Heart left ventricle (tissue), 16 donors: ENCODE data around the gene PRPF19. TPM values are rescaled to one million over a fixed set of nuclear protein-coding genes. Genes with fewer than 3 reads are reported as not detected.
A peak's percentile ranks its signal among the peaks of the same experiment; 100 is the strongest.
"Not testable (repeated sequence)": the region's sequence is repeated elsewhere in the genome, so short reads cannot be mapped to it uniquely, and the experiment has no call there.

Experiments used
- ATAC-seq, 4 donors: fragments of 200-7000 bp; cut with Tn5 transposase; one replicate each; pipeline ENCODE4 v1.9.1; 2020 to 2022; ENCODE audit warnings: moderate library complexity in 4 of 4, mild to moderate bottlenecking in 3 of 4, moderate number of reproducible peaks in 1 of 4
- DNase-seq, 5 donors: peaks; one replicate each; pipeline ENCODE4 v3.0.0-alpha.2; 2020
- H3K27ac ChIP-seq, 12 donors: fragments of 200-600 bp; sonication (generic) in 4 of 12; one replicate each; pipeline versions ENCODE4 v1.5.0 to v1.8.0; 2016 to 2022; ENCODE audit warnings: mild to moderate bottlenecking in 2 of 12
- H3K27me3 ChIP-seq, 9 donors: fragments of 200-600 bp; sonication (generic) in 2 of 9; one replicate each; pipeline versions ENCODE4 v1.5.1 to v1.8.0; 2016 to 2022; ENCODE audit warnings: mild to moderate bottlenecking in 3 of 9
- H3K36me3 ChIP-seq, 9 donors: fragments of 200-600 bp; sonication (generic) in 2 of 9; one replicate each; pipeline versions ENCODE4 v1.5.0 to v1.8.0; 2018 to 2022; ENCODE audit warnings: mild to moderate bottlenecking in 2 of 9
- H3K4me1 ChIP-seq, 12 donors: fragments of 200-600 bp; sonication (generic) in 4 of 12; one replicate each; pipeline versions ENCODE4 v1.5.0 to v1.8.0; 2016 to 2022; ENCODE audit warnings: mild to moderate bottlenecking in 3 of 12
- H3K4me3 ChIP-seq, 12 donors: fragments of 200-600 bp; sonication (generic) in 4 of 12; one replicate each; pipeline versions ENCODE4 v1.5.0 to v1.8.0; 2017 to 2022; ENCODE audit warnings: mild to moderate bottlenecking in 9 of 12, moderate library complexity in 4 of 12
- H3K9me3 ChIP-seq, 12 donors: fragments of 200-600 bp; sonication (generic) in 4 of 12; one replicate each; pipeline versions ENCODE4 v1.5.0 to v1.8.0; 2016 to 2022; ENCODE audit warnings: mild to moderate bottlenecking in 1 of 12
- CTCF ChIP-seq, 12 donors: fragments of 200-600 bp; sonication (generic) in 4 of 12; IDR thresholded peaks; one replicate each; pipeline versions ENCODE4 v1.5.0 to v1.8.0; 2018 to 2022; ENCODE audit warnings: antibody characterized with exemption in 12 of 12, mild to moderate bottlenecking in 5 of 12
- POLR2A ChIP-seq, 2 donors: fragments of 450-650 bp; IDR thresholded peaks; one replicate each; pipeline ENCODE4 v1.6.1; 2017; ENCODE audit warnings: antibody characterized with exemption in 2 of 2, mild to moderate bottlenecking in 2 of 2, moderate library complexity in 2 of 2
- WGBS, 4 donors: extraction: QIAGEN DNeasy Blood & Tissue Kit in 2 of 4; methylation state at CpG; one replicate each; pipeline versions ENCODE4 v1.1.5 to v1.1.7; 2013 to 2018; 5-methylcytosine and 5-hydroxymethylcytosine counted together
- intact Hi-C, 10 donors: fragments of 100-400 bp; cut with DNase I; formaldehyde crosslinking; loops; one replicate each; pipeline versions ENCODE4 v1.11.1 to v1.14.2; 2022
- polyA plus RNA-seq, 2 donors: library from polyadenylated mRNA; stranded (reverse); fragments of 200-250 nt; gene quantifications; one replicate each; pipeline ENCODE4 v1.2.3, GENCODE V29; 2013
- total RNA-seq, 9 donors: library from RNA; depleted of rRNA in 2 of 9; stranded (reverse); fragments of >200 nt in 2 of 9; fragmentation: NEBNext Ultra II Directional in 3 of 9; extraction: Animal tissue kit (Norgen Biotek cat#: 25700) in 3 of 9; gene quantifications; one replicate each; pipeline versions ENCODE4 v1.1.0 to v1.2.4, GENCODE V29; 2016 to 2023
- donor health status: ischemic (EF 13 %, LVEDD 7.1; RV severe dilation, severe dysfunction).
- donor health status: healthy with polysubstance abuse.
- donor health status: DM: no; HTN: yes; CAD: no.
- donor health status: DM: no; HTN: no; CAD: no.
- donor health status: ischemic (EF 25% LVEDD 6.9; RV normal size, moderate dysfunction).
- donor health status: ischemic (EF 25% LVEDD 5.7; RV mildly dilated, moderate dysfunction).
- donor health status: healthy.
- donor health status: DM: yes; HTN: yes; CAD: no.
- donor health status: ischemic (EF 35%, LVEDD 5.7; RV mildly dilated, moderate dysfunction).
- donor health status: nonischemic (EF 11% LVEDD 7.7; RV severe dilation, severe dysfunction).
- donor health status: DM: yes; HTN: yes; CAD: no.
- donor health status: PGD.
- donor health status: ischemic (EF 29% LVEDD 5.4; RV normal size, mild dysfunction).
- donor health status: nonischemic (EF 23%, LVEDD 6.1; RV moderate dilation, normal function).

The PRPF19 gene
- total and polyA plus RNA-seq, 11 donors = 30.8 to 72.0 (median 40.8) TPM

DNA sequence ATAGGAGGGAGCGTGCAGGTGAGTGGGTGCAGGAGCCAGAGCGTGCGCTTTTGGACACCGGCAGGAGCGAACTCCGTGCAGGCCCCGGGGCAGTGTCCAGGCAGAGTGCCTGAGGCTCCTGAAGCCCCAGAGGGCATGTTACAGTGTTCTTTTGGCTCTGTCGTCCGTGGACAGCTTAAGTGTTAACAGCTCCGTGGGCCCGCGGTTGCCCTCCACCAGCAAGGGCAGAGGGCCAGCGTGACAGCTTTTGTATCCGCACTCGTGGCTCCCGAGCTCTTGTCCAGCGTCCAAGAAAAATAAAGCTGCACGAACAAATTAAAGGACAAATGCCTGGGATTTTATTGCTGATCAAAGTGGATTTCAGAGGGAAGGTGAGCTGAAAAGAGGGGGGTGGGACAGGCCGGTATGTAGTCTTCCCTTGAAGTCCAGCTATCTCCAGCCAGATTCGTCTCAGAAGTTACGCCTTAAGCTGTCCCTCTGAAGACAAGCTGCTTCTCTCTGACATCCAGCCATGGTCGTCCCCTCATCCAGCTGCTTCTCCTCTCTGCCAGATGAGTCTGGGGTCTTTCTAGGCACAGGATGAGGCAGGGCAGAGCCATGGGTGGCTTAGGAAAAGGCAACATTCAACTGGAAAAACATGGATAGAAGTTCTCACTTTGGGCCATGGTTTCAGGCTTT lies 6.6 kb upstream of the PRPF19 start:
- H3K4me3 ChIP-seq = peak overlapping the region in 10 of 12 donors; percentile 67 to 95 (median 81)
- no peaks in the 10 kb centered on the region for H3K36me3 ChIP-seq
- DNase-seq (no peak), ATAC-seq (no peak)
- H3K9me3 ChIP-seq = no peaks in the 10 kb centered on the region
- peaks cover 0 to 75% (median 46%) of the 10 kb centered on the region in 12 donors for H3K4me1 ChIP-seq
- WGBS, 4 donors = 57 to 72% (median 58%) methylated on average over 20 to 22 of the region's 22 CpGs
- H3K27me3 ChIP-seq = no peaks in the 10 kb centered on the region
- no peak for TF ChIP-seq POLR2A (IDR thresholded peaks at IDR 0.05)
- peak overlapping the region; percentile 75 to 98 (median 94) for H3K27ac ChIP-seq
- intact Hi-C loops = loop anchor here in 1 of 10 donors (5.0 kb wide), 1 partner anchor 39 kb away; the partner anchor contains the start of gene SLC15A3

- H3K27ac ChIP-seq = peak overlapping the region in 10 of 12 donors; percentile 75 to 98 (median 94)
- ATAC-seq = no peak
- no peak for DNase-seq
- H3K36me3 ChIP-seq = no peaks in the 10 kb centered on the region
- H3K4me1 ChIP-seq = peaks cover 0 to 70% (median 44%) of the 10 kb centered on the region in 12 donors
- H3K4me3 ChIP-seq = peak overlapping the region in 1 of 12 donors; percentile 76
- no peaks in the 10 kb centered on the region for H3K27me3 ChIP-seq
- WGBS, 4 donors = 67 to 79% (median 76%) methylated on average over 10 to 12 of the region's 12 CpGs
- intact Hi-C loops = loop anchor here in 1 of 10 donors (5.0 kb wide), 1 partner anchor 40 kb away; the partner anchor contains the start of gene SLC15A3
- no peak for TF ChIP-seq CTCF (IDR thresholded peaks at IDR 0.05)
- no peak for TF ChIP-seq POLR2A (IDR thresholded peaks at IDR 0.05)
- H3K9me3 ChIP-seq = no peaks in the 10 kb centered on the region
These were observed 6.0 kb upstream of the PRPF19 start for GRCh38 chr11:60912223-60912850.

GRCh38 chr11:60910711-60911380 lies 4.5 kb upstream of the PRPF19 start:
- TF ChIP-seq POLR2A (IDR thresholded peaks at IDR 0.05) = peak in 1 of 2 donors; percentile 25
- peak in 8 of 12 donors; percentile 8 to 45 (median 24) for TF ChIP-seq CTCF (IDR thresholded peaks at IDR 0.05)
- intact Hi-C loops = loop anchor here in 1 of 10 donors (5.0 kb wide), 1 partner anchor 41 kb away; the partner anchor contains the start of gene SLC15A3
- no peak for ATAC-seq
- Histone ChIP-seq H3K27ac (peak overlapping the region in 10 of 12 donors; percentile 1 to 81 (median 46)), H3K27me3 (no peaks in the 10 kb centered on the region), H3K9me3 (no peaks in the 10 kb centered on the region), H3K4me3 (no peak overlapping the region), H3K4me1 (peaks cover 0 to 60% (median 34%) of the 10 kb centered on the region in 12 donors), H3K36me3 (no peaks in the 10 kb centered on the region)
- WGBS, 4 donors = 42 to 50% (median 44%) methylated on average over 5 of the region's 5 CpGs
- DNase-seq = no peak

- H3K27ac ChIP-seq = peak overlapping the region in 4 of 12 donors; percentile 29 to 81 (median 51)
- ATAC-seq = no peak
- H3K27me3 ChIP-seq = no peaks in the 10 kb centered on the region
- H3K4me3 ChIP-seq = no peak overlapping the region
- no peak for TF ChIP-seq CTCF (IDR thresholded peaks at IDR 0.05)
- TF ChIP-seq POLR2A (IDR thresholded peaks at IDR 0.05) = no peak
- 74 to 87% (median 80%) methylated on average over 3 of the region's 3 CpGs for WGBS, 4 donors
- intact Hi-C loops = loop anchor here in 1 of 10 donors (5.0 kb wide), 1 partner anchor 42 kb away; the partner anchor contains the start of gene SLC15A3
- H3K4me1 ChIP-seq = peaks cover under 1 to 60% (median 35%) of the 10 kb centered on the region in 12 donors
- no peaks in the 10 kb centered on the region for H3K36me3 ChIP-seq
- H3K9me3 ChIP-seq = no peaks in the 10 kb centered on the region
- DNase-seq = no peak
These were observed 3.9 kb upstream of the PRPF19 start for GRCh38 chr11:60910281-60910687.

- intact Hi-C loops = loop anchor here in 2 of 10 donors (5.0 to 10.0 kb wide), 2 partner anchors 43 to 225 kb away; partner anchors contain the start of gene SLC15A3 (in 1 of the 2)
- 70 to 75% (median 74%) methylated on average over 3 of the region's 3 CpGs for WGBS, 4 donors
- H3K4me1 ChIP-seq = peaks cover 6 to 60% (median 35%) of the 10 kb centered on the region in 12 donors
- H3K27ac ChIP-seq = peak overlapping the region in 1 of 12 donors; percentile 81
- not testable (repeated sequence) for ATAC-seq, H3K36me3 ChIP-seq, DNase-seq, H3K4me3 ChIP-seq, H3K9me3 ChIP-seq, H3K27me3 ChIP-seq
These were observed 3.4 kb upstream of the PRPF19 start for GRCh38 chr11:60909680-60910280.
